ENCODE measurements around the gene B4GALT1.

DNA sequence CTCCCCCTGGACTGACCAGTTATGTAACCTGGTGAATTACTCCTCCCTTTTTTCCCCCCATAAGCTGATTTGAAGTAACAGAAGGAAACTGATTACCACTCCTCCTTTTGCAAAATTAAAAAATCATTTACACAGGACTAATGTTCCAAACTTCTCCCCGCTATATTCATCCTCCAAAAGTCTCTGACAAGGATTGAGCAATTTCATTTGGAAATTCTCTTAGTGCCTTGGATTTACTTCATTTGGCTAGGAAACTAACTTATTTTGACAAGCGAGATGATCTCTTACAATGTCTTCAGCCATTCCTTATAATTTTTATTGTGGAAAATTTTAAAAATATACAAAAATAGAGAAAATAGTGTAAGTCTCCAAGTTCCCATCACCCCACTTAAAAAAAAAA, 15.4 kb upstream of the B4GALT1 start:
- TF ChIP-seq GATA1 (IDR thresholded peaks at IDR 0.05; ENCODE audit: low read depth, low read length) = no peak
- no peak for TF ChIP-seq POLR2A (IDR thresholded peaks at IDR 0.05; ENCODE audit: low read length)
